ENCODE data around the gene PRR23E. TPM values are rescaled to one million over a fixed set of nuclear protein-coding genes. Genes with fewer than 3 reads are reported as not detected.
A peak's percentile ranks its signal among the peaks of the same experiment; 100 is the strongest.

Gene PRR23E
- total RNA-seq, 2 donors from 2014 or later = not detected

- peak; percentile 26 for DNase-seq (ENCODE audit: low spot score)
- H3K27me3 ChIP-seq = no peaks in the 10 kb centered on the region
- TF ChIP-seq CTCF (IDR thresholded peaks at IDR 0.05) = no peak
- H3K4me3 ChIP-seq = no peak overlapping the region
- H3K36me3 ChIP-seq = no peaks in the 10 kb centered on the region
- no peaks in the 10 kb centered on the region for H3K9me3 ChIP-seq
- no peaks in the 10 kb centered on the region for H3K4me1 ChIP-seq
- no peak overlapping the region for H3K27ac ChIP-seq
Observed at GRCh38 chr3:127209840-127210653, 17.1 kb downstream of the PRR23E start.

DNA sequence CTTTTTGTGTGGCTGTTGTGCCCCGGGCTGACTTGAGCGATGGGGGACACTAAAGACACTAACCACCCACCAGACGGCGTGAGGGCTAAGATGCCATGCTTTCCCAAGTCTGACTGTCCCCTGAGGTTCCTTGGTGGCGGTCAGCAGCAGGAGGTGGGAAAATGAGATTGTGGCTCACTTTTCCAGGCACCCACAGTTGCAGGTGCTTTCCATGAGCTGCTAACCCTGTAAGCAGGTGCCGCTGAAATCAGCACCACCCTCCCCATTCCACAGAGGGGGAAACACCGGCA lies 17.7 kb downstream of the PRR23E start:
- H3K9me3 ChIP-seq = no peaks in the 10 kb centered on the region
- H3K36me3 ChIP-seq = no peaks in the 10 kb centered on the region
- DNase-seq (ENCODE audit: low spot score) = peak; percentile 26
- H3K27me3 ChIP-seq = no peaks in the 10 kb centered on the region
- H3K4me3 ChIP-seq = no peak overlapping the region
- no peaks in the 10 kb centered on the region for H3K4me1 ChIP-seq
- H3K27ac ChIP-seq = no peak overlapping the region
- no peak for TF ChIP-seq CTCF (IDR thresholded peaks at IDR 0.05)

GRCh38 chr3:127211118-127212060 lies 18.5 kb downstream of the PRR23E start:
- TF ChIP-seq CTCF (IDR thresholded peaks at IDR 0.05) = no peak
- H3K36me3 ChIP-seq = no peaks in the 10 kb centered on the region
- no peaks in the 10 kb centered on the region for H3K9me3 ChIP-seq
- no peak overlapping the region for H3K4me3 ChIP-seq
- no peak overlapping the region for H3K27ac ChIP-seq
- no peaks in the 10 kb centered on the region for H3K4me1 ChIP-seq
- DNase-seq (ENCODE audit: low spot score) = peak; percentile 30
- H3K27me3 ChIP-seq = no peaks in the 10 kb centered on the region

GRCh38 chr3:127212231-127212630 lies 19.3 kb downstream of the PRR23E start:
- TF ChIP-seq CTCF (IDR thresholded peaks at IDR 0.05) = no peak
- H3K27me3 ChIP-seq = no peaks in the 10 kb centered on the region
- no peaks in the 10 kb centered on the region for H3K4me1 ChIP-seq
- no peak overlapping the region for H3K27ac ChIP-seq
- no peak for DNase-seq (ENCODE audit: low spot score)
- no peaks in the 10 kb centered on the region for H3K9me3 ChIP-seq
- H3K36me3 ChIP-seq = no peaks in the 10 kb centered on the region
- H3K4me3 ChIP-seq = no peak overlapping the region

DNA sequence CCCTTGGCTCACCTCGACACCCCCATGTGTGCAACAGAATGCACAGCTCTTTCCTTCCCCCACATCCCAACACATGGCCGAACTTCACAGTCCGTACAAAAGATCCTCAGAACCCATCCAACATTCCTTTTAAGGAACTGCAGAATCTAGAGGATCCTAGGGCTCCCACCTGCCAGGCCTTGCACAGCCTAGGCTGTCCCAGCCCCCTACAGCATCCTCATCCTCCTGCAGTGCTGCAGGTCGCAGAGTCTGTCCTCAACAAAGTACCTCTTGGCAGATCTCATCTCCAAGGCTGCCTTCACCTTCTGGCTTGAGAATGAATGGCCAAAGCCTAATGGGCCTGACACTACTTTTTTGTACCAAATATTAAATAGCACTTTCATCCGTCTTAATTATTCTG lies 19.8 kb downstream of the PRR23E start:
- Histone ChIP-seq H3K36me3 (no peaks in the 10 kb centered on the region), H3K4me3 (no peak overlapping the region), H3K27ac (no peak overlapping the region), H3K27me3 (no peaks in the 10 kb centered on the region), H3K4me1 (no peaks in the 10 kb centered on the region), H3K9me3 (no peaks in the 10 kb centered on the region)
- TF ChIP-seq CTCF (IDR thresholded peaks at IDR 0.05) = no peak
- DNase-seq (ENCODE audit: low spot score) = no peak
